ENCODE measurements around the gene IKZF2.

The IKZF2 gene

DNA sequence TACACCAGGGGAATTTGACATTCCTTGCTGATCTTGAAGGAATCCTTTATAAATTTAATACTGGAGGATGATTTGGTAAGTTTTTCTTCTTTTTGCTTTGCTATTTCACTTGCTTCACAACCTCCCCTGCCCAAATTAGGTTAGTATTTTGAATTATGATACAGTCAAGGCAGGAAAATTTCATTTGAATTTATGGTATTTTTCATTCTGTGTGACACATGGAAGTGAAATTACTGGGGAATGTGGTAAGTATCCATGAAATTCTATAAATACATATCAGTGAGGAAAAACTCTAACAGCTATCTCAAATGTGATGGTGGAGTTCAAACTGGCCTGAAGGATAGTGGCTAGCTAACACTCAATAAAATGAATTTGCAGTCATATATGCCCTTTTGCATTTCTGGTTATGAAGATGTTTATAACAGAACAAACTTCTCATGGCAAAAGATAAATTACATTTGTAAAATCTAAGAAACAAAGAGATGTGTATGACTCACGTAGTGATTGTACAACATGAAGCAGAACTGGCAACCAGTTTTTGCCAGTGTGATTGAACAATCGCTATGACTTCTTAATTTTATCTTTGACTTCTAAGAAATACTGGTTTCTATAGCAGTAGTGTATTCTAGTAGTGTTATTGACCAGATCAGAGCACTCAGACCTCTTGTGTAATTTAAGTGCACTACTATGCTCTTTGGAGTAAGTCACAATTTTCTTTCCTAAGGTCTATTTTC lies 152.6 kb downstream of the IKZF2 start:
- intact Hi-C loops (cut with DNase I; ENCODE audit: low total_unique reads) = no loop called here
- no peak for DNase-seq
- Histone ChIP-seq H3K4me3 (no peak overlapping the region), H3K27ac (no peak overlapping the region), H3K4me1 (peaks cover 0 to 40% (median 1%) of the 10 kb centered on the region in 4 donors), H3K36me3 (no peaks in the 10 kb centered on the region), H3K27me3 (no peaks in the 10 kb centered on the region), H3K9me3 (no peaks in the 10 kb centered on the region)
- TF ChIP-seq, protein P1, sequence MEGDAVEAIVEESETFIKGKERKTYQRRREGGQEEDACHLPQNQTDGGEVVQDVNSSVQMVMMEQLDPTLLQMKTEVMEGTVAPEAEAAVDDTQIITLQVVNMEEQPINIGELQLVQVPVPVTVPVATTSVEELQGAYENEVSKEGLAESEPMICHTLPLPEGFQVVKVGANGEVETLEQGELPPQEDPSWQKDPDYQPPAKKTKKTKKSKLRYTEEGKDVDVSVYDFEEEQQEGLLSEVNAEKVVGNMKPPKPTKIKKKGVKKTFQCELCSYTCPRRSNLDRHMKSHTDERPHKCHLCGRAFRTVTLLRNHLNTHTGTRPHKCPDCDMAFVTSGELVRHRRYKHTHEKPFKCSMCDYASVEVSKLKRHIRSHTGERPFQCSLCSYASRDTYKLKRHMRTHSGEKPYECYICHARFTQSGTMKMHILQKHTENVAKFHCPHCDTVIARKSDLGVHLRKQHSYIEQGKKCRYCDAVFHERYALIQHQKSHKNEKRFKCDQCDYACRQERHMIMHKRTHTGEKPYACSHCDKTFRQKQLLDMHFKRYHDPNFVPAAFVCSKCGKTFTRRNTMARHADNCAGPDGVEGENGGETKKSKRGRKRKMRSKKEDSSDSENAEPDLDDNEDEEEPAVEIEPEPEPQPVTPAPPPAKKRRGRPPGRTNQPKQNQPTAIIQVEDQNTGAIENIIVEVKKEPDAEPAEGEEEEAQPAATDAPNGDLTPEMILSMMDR (IDR thresholded peaks at IDR 0.05) = no peak

DNA sequence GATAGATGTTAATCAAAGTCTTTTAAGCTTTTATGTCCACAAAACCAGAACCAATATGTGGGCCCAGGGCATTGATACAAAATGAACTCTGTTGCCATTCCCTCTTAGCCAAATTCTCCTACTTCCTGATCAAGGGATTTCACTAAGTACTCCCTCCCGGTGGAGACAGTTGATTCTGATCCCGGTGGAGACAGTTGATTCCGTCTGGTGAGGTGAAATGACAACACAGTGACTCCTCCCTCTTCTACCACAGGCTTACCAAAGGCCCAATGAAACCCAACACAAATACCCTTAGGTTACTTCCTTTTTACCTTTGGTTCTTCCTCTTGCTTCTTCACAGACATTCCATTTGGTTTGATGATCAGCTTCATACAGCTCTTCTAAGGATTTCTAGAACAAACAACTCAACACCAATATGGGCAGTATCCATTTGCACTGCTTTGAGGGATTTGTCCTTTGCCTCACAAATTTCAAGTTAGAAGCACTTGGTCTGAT lies 153.8 kb downstream of the IKZF2 start:
- no peak for DNase-seq
- Histone ChIP-seq H3K4me3 (no peak overlapping the region), H3K36me3 (no peaks in the 10 kb centered on the region), H3K4me1 (peaks cover 0 to 30% (median 1%) of the 10 kb centered on the region in 4 donors), H3K27ac (no peak overlapping the region), H3K9me3 (no peaks in the 10 kb centered on the region), H3K27me3 (no peaks in the 10 kb centered on the region)
- TF ChIP-seq, protein P1 (IDR thresholded peaks at IDR 0.05) = no peak
- intact Hi-C loops (cut with DNase I; ENCODE audit: low total_unique reads) = no loop called here

DNA sequence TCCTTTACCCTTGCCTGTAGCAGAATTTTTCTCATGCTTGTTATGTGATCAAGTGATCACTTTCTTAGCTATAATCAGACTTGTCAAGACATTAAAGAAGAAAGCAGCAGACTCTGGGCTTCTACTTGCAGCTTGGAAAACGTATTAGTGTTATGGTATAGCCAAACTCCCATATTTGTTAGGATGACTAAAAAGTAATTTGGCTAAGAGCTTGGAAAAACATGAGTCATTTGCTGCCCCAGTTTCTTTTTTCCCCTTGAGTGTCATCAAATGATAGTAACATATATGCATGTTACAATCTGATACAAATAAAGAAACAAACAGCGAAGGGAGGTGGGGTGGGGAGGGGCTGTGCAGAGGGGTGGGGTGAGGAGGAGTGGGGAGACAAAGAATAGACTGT lies 155.5 kb downstream of the IKZF2 start:
- Histone ChIP-seq H3K4me1 (peaks cover 0 to 16% (median 0%) of the 10 kb centered on the region in 4 donors), H3K27me3 (no peaks in the 10 kb centered on the region), H3K36me3 (no peaks in the 10 kb centered on the region), H3K9me3 (no peaks in the 10 kb centered on the region), H3K4me3 (no peak overlapping the region), H3K27ac (no peak overlapping the region)
- TF ChIP-seq, protein P1 (IDR thresholded peaks at IDR 0.05) = no peak
- DNase-seq = no peak
- intact Hi-C loops (cut with DNase I; ENCODE audit: low total_unique reads) = no loop called here

DNA sequence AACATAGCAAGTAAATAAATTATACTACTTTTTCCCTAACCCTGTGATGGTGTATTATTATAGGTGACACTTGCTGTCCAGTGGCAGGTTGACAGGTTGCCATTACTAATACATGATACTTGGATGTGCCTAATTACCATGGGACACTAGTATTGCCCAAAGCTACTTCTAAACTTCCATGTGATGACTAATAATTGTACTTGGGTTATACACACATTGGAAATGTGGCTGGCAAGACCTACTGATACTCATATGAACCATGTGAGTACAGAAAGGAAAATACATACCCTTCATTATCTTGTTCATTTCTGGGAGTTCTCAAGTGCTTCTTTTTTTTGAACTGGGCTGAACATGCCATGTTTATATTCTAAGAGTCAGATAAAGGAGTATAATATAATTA lies 156.4 kb downstream of the IKZF2 start:
- Histone ChIP-seq H3K27ac (no peak overlapping the region), H3K9me3 (no peaks in the 10 kb centered on the region), H3K27me3 (no peaks in the 10 kb centered on the region), H3K36me3 (no peaks in the 10 kb centered on the region), H3K4me1 (peaks cover 0 to 8% (median 0%) of the 10 kb centered on the region in 4 donors), H3K4me3 (no peak overlapping the region)
- DNase-seq = no peak
- TF ChIP-seq, protein P1 (IDR thresholded peaks at IDR 0.05) = no peak
- intact Hi-C loops (cut with DNase I; ENCODE audit: low total_unique reads) = no loop called here

DNA sequence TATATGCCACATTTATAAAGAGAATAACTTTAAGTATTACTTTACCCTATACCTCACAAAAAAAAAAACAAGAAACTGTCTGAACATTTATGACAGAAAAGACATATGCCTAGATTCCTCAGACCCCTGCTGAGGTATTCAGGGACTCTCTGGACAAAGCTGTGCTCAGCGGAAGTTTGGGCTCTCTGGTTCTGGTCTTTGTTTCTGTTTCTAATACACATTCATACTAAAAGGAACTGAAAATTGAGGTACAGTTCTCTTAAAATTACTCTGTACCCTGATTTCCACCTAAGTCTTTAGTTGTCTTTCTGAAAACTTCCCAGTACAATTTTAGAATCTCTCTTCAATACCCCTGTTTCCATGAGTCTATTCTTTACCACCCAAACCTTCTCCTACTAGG lies 160.3 kb downstream of the IKZF2 start:
- TF ChIP-seq, protein P1 (IDR thresholded peaks at IDR 0.05) = no peak
- Histone ChIP-seq H3K36me3 (no peaks in the 10 kb centered on the region), H3K27ac (no peak overlapping the region), H3K4me1 (no peaks in the 10 kb centered on the region), H3K27me3 (no peaks in the 10 kb centered on the region), H3K4me3 (no peak overlapping the region), H3K9me3 (no peaks in the 10 kb centered on the region)
- DNase-seq = no peak
- intact Hi-C loops (cut with DNase I; ENCODE audit: low total_unique reads) = no loop called here

Data from tibial artery (tissue), 4 donors.